ENCODE data around the gene GADD45B.
"Not testable (repeated sequence)": the region's sequence is repeated elsewhere in the genome, so short reads cannot be mapped to it uniquely, and the experiment has no call there.

Gene GADD45B

GRCh38 chr19:2497186-2497585 is 21.3 kb downstream of the GADD45B start:
- in situ Hi-C loops (cut with HindIII; ENCODE audit: low pct_ligation_motif_present, low pct_unique_long_range_greater_than_20kb, low sequenced_read_pairs) = no loop called here
- no peak for DNase-seq

- in situ Hi-C loops (cut with HindIII; ENCODE audit: low pct_ligation_motif_present, low pct_unique_long_range_greater_than_20kb, low sequenced_read_pairs) = no loop called here
- no peak for DNase-seq
These were observed 24.2 kb downstream of the GADD45B start for GRCh38 chr19:2500156-2500555.

GRCh38 chr19:2500841-2501261 is 24.9 kb downstream of the GADD45B start:
- in situ Hi-C loops (cut with HindIII; ENCODE audit: low pct_ligation_motif_present, low pct_unique_long_range_greater_than_20kb, low sequenced_read_pairs) = no loop called here
- no peak for DNase-seq

GRCh38 chr19:2503521-2504109 is 27.7 kb downstream of the GADD45B start:
- in situ Hi-C loops (cut with HindIII; ENCODE audit: low pct_ligation_motif_present, low pct_unique_long_range_greater_than_20kb, low sequenced_read_pairs) = no loop called here
- DNase-seq = no peak

- DNase-seq; in situ Hi-C loops (cut with HindIII; ENCODE audit: low pct_ligation_motif_present, low pct_unique_long_range_greater_than_20kb, low sequenced_read_pairs): not testable (repeated sequence)
These were observed 30.7 kb downstream of the GADD45B start for GRCh38 chr19:2506656-2507055.

- no peak for DNase-seq
- in situ Hi-C loops (cut with HindIII; ENCODE audit: low pct_ligation_motif_present, low pct_unique_long_range_greater_than_20kb, low sequenced_read_pairs) = no loop called here
These were observed 31.2 kb downstream of the GADD45B start for GRCh38 chr19:2507109-2507508.

GRCh38 chr19:2509096-2509495 is 33.2 kb downstream of the GADD45B start:
- in situ Hi-C loops (cut with HindIII; ENCODE audit: low pct_ligation_motif_present, low pct_unique_long_range_greater_than_20kb, low sequenced_read_pairs) = no loop called here
- DNase-seq = no peak

GRCh38 chr19:2511570-2511969 is 35.6 kb downstream of the GADD45B start:
- no peak for DNase-seq
- in situ Hi-C loops (cut with HindIII; ENCODE audit: low pct_ligation_motif_present, low pct_unique_long_range_greater_than_20kb, low sequenced_read_pairs) = no loop called here

- in situ Hi-C loops (cut with HindIII; ENCODE audit: low pct_ligation_motif_present, low pct_unique_long_range_greater_than_20kb, low sequenced_read_pairs) = no loop called here
- no peak for DNase-seq
These were observed 36.1 kb downstream of the GADD45B start for GRCh38 chr19:2511991-2512390.

GRCh38 chr19:2512523-2513431 is 36.9 kb downstream of the GADD45B start:
- no peak for DNase-seq
- in situ Hi-C loops (cut with HindIII; ENCODE audit: low pct_ligation_motif_present, low pct_unique_long_range_greater_than_20kb, low sequenced_read_pairs) = no loop called here

GRCh38 chr19:2514981-2515518 is 39.1 kb downstream of the GADD45B start:
- in situ Hi-C loops (cut with HindIII; ENCODE audit: low pct_ligation_motif_present, low pct_unique_long_range_greater_than_20kb, low sequenced_read_pairs) = no loop called here

GRCh38 chr19:2516727-2517126 is 40.8 kb downstream of the GADD45B start:
- no peak for DNase-seq
- in situ Hi-C loops (cut with HindIII; ENCODE audit: low pct_ligation_motif_present, low pct_unique_long_range_greater_than_20kb, low sequenced_read_pairs) = no loop called here

More at GRCh38 chr19:2514981-2515518, 39.1 kb downstream of the GADD45B start:
- no peak for DNase-seq

- in situ Hi-C loops (cut with HindIII; ENCODE audit: low pct_ligation_motif_present, low pct_unique_long_range_greater_than_20kb, low sequenced_read_pairs) = no loop called here
- no peak for DNase-seq
These were observed 42.1 kb downstream of the GADD45B start for GRCh38 chr19:2517881-2518601.

GRCh38 chr19:2518856-2519255 is 42.9 kb downstream of the GADD45B start:
- in situ Hi-C loops (cut with HindIII; ENCODE audit: low pct_ligation_motif_present, low pct_unique_long_range_greater_than_20kb, low sequenced_read_pairs); DNase-seq: not testable (repeated sequence)

GRCh38 chr19:2519482-2519881 is 43.6 kb downstream of the GADD45B start:
- no peak for DNase-seq
- in situ Hi-C loops (cut with HindIII; ENCODE audit: low pct_ligation_motif_present, low pct_unique_long_range_greater_than_20kb, low sequenced_read_pairs) = no loop called here

GRCh38 chr19:2523630-2524311 is 47.8 kb downstream of the GADD45B start:
- in situ Hi-C loops (cut with HindIII; ENCODE audit: low pct_ligation_motif_present, low pct_unique_long_range_greater_than_20kb, low sequenced_read_pairs) = no loop called here
- DNase-seq = peak; percentile 25

- DNase-seq = no peak
- in situ Hi-C loops (cut with HindIII; ENCODE audit: low pct_ligation_motif_present, low pct_unique_long_range_greater_than_20kb, low sequenced_read_pairs) = no loop called here
These were observed 48.5 kb downstream of the GADD45B start for GRCh38 chr19:2524361-2524839.

Measured in ACHN (cell line).